Neural cell (in vitro differentiated cells): ENCODE results near the gene KMT2D. TPM values are rescaled to one million over a fixed set of nuclear protein-coding genes. Genes with fewer than 3 reads are reported as not detected.

Experiments
- H2AFZ ChIP-seq: fragments of 200-600, 300-800 bp; sonication (generic), shearing (Covaris generic); 2 replicates; pipeline ENCODE4 v1.6.0; 2014; ENCODE audit warnings: low read depth, mild to moderate bottlenecking, antibody characterized with exemption, low read length, moderate library complexity
- H3F3A ChIP-seq: fragments of 200-600 bp; shearing (Covaris generic); 2 replicates; pipeline ENCODE4 v1.6.1; 2016; ENCODE audit warnings: mild to moderate bottlenecking, moderate library complexity, mixed read lengths, antibody characterized with exemption, low read length; ENCODE audit not compliant: insufficient read depth, poor library complexity, severe bottlenecking
- H3K27ac ChIP-seq: fragments of 200-600, 300-800 bp; sonication (generic), shearing (Covaris generic); 2 replicates; pipeline ENCODE4 v1.5.1; 2014; ENCODE audit warnings: mild to moderate bottlenecking, low read length, moderate library complexity
- H3K27me3 ChIP-seq: fragments of 300-800, 200-600 bp; sonication (generic), shearing (Covaris generic); 2 replicates; pipeline ENCODE4 v1.6.0; 2014; ENCODE audit warnings: mild to moderate bottlenecking, low read depth, low read length, moderate library complexity; ENCODE audit not compliant: insufficient read depth
- H3K36me3 ChIP-seq: fragments of 300-800, 200-600 bp; sonication (generic), shearing (Covaris generic); 2 replicates; pipeline ENCODE4 v1.5.1; 2014; ENCODE audit warnings: mild to moderate bottlenecking, antibody characterized with exemption, low read length, moderate library complexity; ENCODE audit not compliant: insufficient read depth
- H3K4me2 ChIP-seq: fragments of 300-800, 200-600 bp; sonication (generic), shearing (Covaris generic); 2 replicates; pipeline ENCODE4 v1.6.0; 2014; ENCODE audit warnings: mild to moderate bottlenecking, low read length
- H3K4me3 ChIP-seq: fragments of 300-800, 200-600 bp; sonication (generic), shearing (Covaris generic); 2 replicates; pipeline ENCODE4 v1.5.1; 2014; ENCODE audit warnings: mild to moderate bottlenecking, low read length, moderate library complexity
- H3K79me2 ChIP-seq: fragments of 200-600 bp; shearing (Covaris generic); replicated peaks from 2 replicates; pipeline ENCODE4 v1.6.0; 2014; ENCODE audit warnings: mild to moderate bottlenecking, low read length, moderate library complexity; ENCODE audit not compliant: insufficient read depth
- H3K9ac ChIP-seq: fragments of 300-800, 200-600 bp; sonication (generic), shearing (Covaris generic); 2 replicates; pipeline ENCODE4 v1.6.1; 2016; ENCODE audit warnings: mild to moderate bottlenecking, low read length, mixed read lengths
- H3K9me2 ChIP-seq: fragments of 200-600 bp; shearing (Covaris generic); 2 replicates; pipeline ENCODE4 v1.6.1; 2016; ENCODE audit warnings: mild to moderate bottlenecking, low read length, mixed read lengths; ENCODE audit not compliant: insufficient read depth
- H3K9me3 ChIP-seq: fragments of 200-600, 300-800 bp; sonication (generic), shearing (Covaris generic); 2 replicates; pipeline ENCODE4 v1.6.1; 2016; ENCODE audit warnings: mild to moderate bottlenecking, mixed run types, low read length, moderate library complexity, mixed read lengths
- H4K20me1 ChIP-seq: fragments of 200-600 bp; shearing (Covaris generic); 2 replicates; pipeline ENCODE4 v1.6.1; 2016; ENCODE audit warnings: mild to moderate bottlenecking, mixed run types; ENCODE audit not compliant: insufficient read depth
- CTCF ChIP-seq: fragments of 450-650 bp; IDR thresholded peaks from 2 replicates; pipeline ENCODE4 v1.5.1; 2014; ENCODE audit warnings: antibody characterized with exemption, mild to moderate bottlenecking, moderate library complexity; ENCODE audit not compliant: poor library complexity, severe bottlenecking
- EP300 ChIP-seq: fragments of 450-650 bp; conservative IDR thresholded peaks from 2 replicates; pipeline ENCODE4 v1.6.1; 2014; ENCODE audit warnings: antibody characterized with exemption, mild to moderate bottlenecking, moderate library complexity; ENCODE audit not compliant: poor library complexity, severe bottlenecking
- EZH2 ChIP-seq: fragments of 200-600, 300-800 bp; shearing (Covaris generic), sonication (generic); IDR thresholded peaks from 2 replicates; pipeline ENCODE4 v1.6.1; 2014; ENCODE audit warnings: antibody characterized with exemption, low read length, borderline replicate concordance, mild to moderate bottlenecking; ENCODE audit not compliant: insufficient read depth, poor library complexity, severe bottlenecking
- MXI1 ChIP-seq: fragments of 450-650 bp; conservative IDR thresholded peaks from 2 replicates; pipeline ENCODE4 v1.6.1; 2014; ENCODE audit warnings: antibody characterized with exemption, mild to moderate bottlenecking; ENCODE audit not compliant: poor library complexity, severe bottlenecking
- POLR2AphosphoS5 ChIP-seq: IDR thresholded peaks from 2 replicates; pipeline ENCODE4 v1.6.1; 2012
- RAD21 ChIP-seq: fragments of 450-650 bp; conservative IDR thresholded peaks from 2 replicates; pipeline ENCODE4 v1.6.1; 2014; ENCODE audit warnings: antibody characterized with exemption, mild to moderate bottlenecking, moderate library complexity
- SMC3 ChIP-seq: fragments of 450-650 bp; conservative IDR thresholded peaks from 2 replicates; pipeline ENCODE4 v1.6.1; 2014; ENCODE audit warnings: antibody characterized with exemption, mild to moderate bottlenecking, moderate library complexity; ENCODE audit not compliant: poor library complexity
- TAF1 ChIP-seq: IDR thresholded peaks from 2 replicates; pipeline ENCODE4 v1.6.1; 2012; ENCODE audit warnings: low read depth
- polyA plus RNA-seq: library from polyadenylated mRNA; depleted of rRNA; stranded (reverse); fragments of >200 nt; gene quantifications from 2 replicates; pipeline ENCODE4 v1.2.3, GENCODE V29; 2014
- TF ChIP-seq, protein P1 (sequence below): IDR thresholded peaks from 2 replicates; pipeline ENCODE4 v1.6.1; 2012; ENCODE audit warnings: borderline replicate concordance

KMT2D gene
- polyA plus RNA-seq, 1 donor from 2014 or later = 15.8 TPM

DNA sequence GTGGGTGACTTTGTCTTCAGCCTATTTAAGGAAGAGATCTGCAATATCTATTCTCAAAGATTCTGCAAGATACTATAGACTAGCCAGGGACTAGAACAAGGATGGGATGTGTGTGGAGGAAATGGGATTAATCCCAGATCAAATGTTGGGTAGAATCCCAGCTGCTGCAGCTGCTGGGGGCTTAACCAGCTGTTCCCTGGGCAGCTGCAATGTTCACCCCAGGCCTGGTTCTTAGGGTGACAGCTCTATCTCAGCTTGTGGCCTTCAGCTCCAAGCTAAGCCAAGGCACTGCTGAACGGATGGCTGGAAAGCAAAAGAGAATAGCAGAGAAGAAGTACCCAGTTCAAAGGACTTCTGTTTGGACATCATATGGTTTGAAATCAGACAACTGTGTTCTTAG is 19.2 kb upstream of the KMT2D start:
- H3K79me2 ChIP-seq = no peaks in the 10 kb centered on the region
- H3K4me3 ChIP-seq = no peak overlapping the region
- no peak overlapping the region for H3K9ac ChIP-seq
- no peaks in the 10 kb centered on the region for H3F3A ChIP-seq
- TF ChIP-seq CTCF = no peak
- TF ChIP-seq, protein P1, sequence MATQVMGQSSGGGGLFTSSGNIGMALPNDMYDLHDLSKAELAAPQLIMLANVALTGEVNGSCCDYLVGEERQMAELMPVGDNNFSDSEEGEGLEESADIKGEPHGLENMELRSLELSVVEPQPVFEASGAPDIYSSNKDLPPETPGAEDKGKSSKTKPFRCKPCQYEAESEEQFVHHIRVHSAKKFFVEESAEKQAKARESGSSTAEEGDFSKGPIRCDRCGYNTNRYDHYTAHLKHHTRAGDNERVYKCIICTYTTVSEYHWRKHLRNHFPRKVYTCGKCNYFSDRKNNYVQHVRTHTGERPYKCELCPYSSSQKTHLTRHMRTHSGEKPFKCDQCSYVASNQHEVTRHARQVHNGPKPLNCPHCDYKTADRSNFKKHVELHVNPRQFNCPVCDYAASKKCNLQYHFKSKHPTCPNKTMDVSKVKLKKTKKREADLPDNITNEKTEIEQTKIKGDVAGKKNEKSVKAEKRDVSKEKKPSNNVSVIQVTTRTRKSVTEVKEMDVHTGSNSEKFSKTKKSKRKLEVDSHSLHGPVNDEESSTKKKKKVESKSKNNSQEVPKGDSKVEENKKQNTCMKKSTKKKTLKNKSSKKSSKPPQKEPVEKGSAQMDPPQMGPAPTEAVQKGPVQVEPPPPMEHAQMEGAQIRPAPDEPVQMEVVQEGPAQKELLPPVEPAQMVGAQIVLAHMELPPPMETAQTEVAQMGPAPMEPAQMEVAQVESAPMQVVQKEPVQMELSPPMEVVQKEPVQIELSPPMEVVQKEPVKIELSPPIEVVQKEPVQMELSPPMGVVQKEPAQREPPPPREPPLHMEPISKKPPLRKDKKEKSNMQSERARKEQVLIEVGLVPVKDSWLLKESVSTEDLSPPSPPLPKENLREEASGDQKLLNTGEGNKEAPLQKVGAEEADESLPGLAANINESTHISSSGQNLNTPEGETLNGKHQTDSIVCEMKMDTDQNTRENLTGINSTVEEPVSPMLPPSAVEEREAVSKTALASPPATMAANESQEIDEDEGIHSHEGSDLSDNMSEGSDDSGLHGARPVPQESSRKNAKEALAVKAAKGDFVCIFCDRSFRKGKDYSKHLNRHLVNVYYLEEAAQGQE = no peak
- TF ChIP-seq MXI1 = no peak
- TF ChIP-seq POLR2AphosphoS5 = no peak
- no peak for TF ChIP-seq EZH2
- no peak for TF ChIP-seq SMC3
- no peak for TF ChIP-seq RAD21
- TF ChIP-seq TAF1 = no peak
- TF ChIP-seq EP300 = no peak
- H3K27me3 ChIP-seq = no peaks in the 10 kb centered on the region
- H3K4me2 ChIP-seq = no peak overlapping the region
- H3K9me3 ChIP-seq = no peaks in the 10 kb centered on the region
- H2AFZ ChIP-seq = no peak overlapping the region
- no peak overlapping the region for H3K27ac ChIP-seq
- H3K9me2 ChIP-seq = no peaks in the 10 kb centered on the region
- no peaks in the 10 kb centered on the region for H4K20me1 ChIP-seq
- no peaks in the 10 kb centered on the region for H3K36me3 ChIP-seq

- no peak overlapping the region for H3K4me2 ChIP-seq
- peaks cover 4% of the 10 kb centered on the region for H3K27me3 ChIP-seq
- no peak overlapping the region for H3K4me3 ChIP-seq
- H3K9me3 ChIP-seq = no peaks in the 10 kb centered on the region
- no peaks in the 10 kb centered on the region for H3K36me3 ChIP-seq
- no peaks in the 10 kb centered on the region for H3F3A ChIP-seq
- no peak overlapping the region for H3K27ac ChIP-seq
- TF ChIP-seq SMC3 (no peak), MXI1 (no peak), RAD21 (no peak)
- H2AFZ ChIP-seq = no peak overlapping the region
- H4K20me1 ChIP-seq = no peaks in the 10 kb centered on the region
- no peak overlapping the region for H3K9ac ChIP-seq
- H3K79me2 ChIP-seq = no peaks in the 10 kb centered on the region
- H3K9me2 ChIP-seq = no peaks in the 10 kb centered on the region
Observed at GRCh38 chr12:49070971-49071370, 10.4 kb upstream of the KMT2D start.
